CD4-positive, alpha-beta T cell treated with Interleukin-15 for 4 hours (primary cell): ENCODE data around the gene KCNAB2.
A peak's percentile ranks its signal among the peaks of the same experiment; 100 is the strongest.

Experiments used
- DNase-seq: peaks from one replicate; pipeline ENCODE4 v3.0.0-alpha.2; 2020; ENCODE audit warnings: low spot score

KCNAB2 gene

GRCh38 chr1:6033124-6033523, 12.6 kb upstream of the KCNAB2 start:
- no peak for DNase-seq

DNA sequence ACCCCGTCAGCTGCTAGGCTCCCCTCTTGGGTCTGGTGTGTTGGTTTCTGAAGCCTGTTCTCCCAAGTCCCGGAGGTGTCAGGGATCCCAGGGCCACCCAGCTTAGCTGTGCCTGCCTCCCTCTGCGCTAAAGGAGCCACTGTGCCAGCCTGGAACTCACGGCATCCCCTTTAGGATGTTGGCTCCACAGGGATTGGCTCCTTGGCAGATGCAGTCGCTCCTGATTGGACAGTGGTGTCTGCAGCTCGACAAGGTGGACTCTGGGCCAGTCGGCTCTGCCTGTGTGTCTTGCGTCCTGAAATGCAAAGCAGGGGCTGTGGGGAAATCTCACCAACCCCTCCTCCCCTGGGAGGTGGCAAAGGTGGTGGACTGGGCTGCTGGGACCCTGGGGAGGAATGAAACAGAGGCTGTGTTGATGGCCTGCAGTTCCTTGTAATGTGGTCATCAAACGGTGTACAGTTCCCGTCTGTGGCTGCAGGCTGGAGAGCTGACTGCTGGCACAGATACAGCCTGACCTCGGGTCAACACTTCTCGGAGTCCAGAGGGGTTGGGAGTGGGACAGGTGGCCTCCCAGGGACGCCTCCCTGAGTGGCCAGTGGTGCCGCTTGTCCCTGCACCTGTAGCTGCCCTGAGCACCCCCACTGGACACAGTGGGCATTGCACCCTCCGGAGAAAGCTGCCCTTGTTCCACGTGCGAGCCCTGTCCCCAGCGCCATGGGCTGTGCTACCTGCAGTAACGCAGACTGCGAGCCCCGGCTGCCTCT, 11.5 kb upstream of the KCNAB2 start:
- DNase-seq = peak; percentile 30

DNA sequence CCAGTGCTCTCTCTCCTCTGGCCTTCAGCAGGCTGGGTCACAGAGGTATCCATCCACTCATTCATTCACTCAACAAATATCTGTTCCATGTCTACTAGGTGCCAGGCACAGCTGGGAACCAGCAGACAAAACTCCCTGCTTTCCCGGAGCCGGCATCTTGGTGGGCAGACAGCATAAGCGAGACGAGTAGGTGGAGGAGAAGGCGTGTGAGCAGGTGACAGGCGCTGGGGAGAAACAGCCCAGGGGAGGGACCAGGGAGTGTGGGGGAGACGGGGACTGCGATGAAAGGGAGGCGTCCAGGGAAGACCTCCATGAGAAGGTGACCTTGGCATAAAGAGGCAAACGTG, 11.0 kb upstream of the KCNAB2 start:
- no peak for DNase-seq

GRCh38 chr1:6035303-6035702, 10.4 kb upstream of the KCNAB2 start:
- no peak for DNase-seq

- no peak for DNase-seq
Measured at GRCh38 chr1:6035719-6036118, 10.0 kb upstream of the KCNAB2 start.

DNA sequence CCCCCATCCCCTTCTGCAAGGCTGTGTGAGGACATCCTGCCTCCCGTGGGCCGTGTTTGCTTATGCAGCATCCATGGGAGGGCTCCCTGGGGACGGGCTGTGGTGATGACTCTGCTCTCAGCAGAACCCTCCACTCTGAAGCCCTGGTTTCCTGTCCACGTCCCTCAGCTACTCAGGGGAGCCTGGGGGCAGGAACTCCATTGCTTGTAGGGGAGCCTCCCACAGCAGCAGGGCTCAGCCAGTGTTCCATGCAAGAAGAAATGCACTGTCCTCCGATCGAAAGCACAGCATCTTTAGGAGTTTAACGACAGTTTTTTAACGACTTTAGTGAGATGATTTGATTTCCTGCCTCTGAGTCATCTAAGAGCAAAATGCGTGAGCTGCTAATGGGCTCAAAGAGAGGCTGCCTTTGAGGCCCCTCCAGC, 8.3 kb upstream of the KCNAB2 start:
- DNase-seq = no peak

DNA sequence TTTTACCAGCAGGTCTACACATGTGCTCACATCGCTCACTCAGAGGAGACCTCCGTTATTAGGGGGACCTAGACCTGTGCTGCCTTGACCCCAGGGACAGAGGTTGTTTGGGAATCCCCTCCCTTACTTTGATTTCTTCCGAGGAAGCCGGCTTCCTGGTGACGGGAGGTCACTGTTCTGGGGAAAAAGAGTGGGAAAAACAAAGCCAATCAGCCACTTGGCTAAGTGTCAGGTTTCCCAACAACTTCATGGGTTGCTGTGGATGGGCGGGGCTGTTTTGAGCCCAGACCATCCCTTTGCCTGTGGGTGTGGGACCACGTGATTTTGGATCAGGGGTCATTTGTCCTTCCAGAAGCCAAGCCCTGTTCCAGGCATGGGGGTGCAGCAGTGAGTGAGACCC, 7.1 kb upstream of the KCNAB2 start:
- DNase-seq = no peak

DNA sequence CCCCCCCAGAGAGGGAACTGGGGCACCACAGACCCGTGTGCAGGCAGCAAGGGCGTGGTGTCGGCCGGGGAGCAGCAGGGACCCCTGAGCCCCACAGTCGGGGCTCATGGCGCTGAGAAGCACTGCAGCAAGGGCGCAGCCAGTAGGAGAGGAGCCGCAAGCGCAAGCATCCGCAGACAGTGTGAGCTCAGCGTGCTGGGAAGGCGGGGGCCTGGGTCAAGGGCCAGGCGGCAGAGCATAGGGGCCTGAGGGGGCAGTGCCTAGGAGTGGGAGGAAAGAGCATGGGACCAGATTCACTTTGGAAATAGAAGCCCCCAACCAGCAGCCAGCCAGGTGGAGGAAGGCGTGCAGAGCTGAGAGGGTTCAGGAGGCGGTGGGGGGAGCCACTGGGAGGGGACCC, 6.7 kb upstream of the KCNAB2 start:
- no peak for DNase-seq

GRCh38 chr1:6040444-6040843, 5.2 kb upstream of the KCNAB2 start:
- no peak for DNase-seq

DNA sequence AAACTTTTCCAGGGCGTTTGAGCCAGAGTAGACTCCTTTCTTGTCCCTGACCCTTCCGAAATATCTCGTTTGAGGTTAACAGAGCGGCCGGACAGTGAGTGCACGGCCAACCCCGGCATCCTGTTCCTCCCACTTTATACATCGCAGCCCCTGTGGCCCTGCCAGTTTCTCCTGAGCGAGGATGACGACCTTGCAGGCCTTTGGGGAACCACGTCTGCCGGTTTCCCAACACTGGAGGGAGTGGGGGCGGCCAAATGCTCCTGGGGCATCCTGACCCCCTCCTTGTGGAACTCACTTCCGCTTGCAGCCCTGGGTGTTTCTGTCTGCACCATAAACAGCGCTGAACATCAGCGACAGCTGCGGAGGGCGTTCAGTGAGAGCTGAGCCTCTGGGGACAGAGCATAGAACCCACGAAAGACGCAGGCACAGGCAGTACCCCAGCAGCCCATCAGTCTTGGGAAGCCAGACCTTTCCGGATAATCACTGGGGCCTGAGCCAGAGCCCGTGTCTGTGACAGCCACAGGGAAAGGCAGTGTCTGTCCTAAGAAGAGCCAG, 4.8 kb upstream of the KCNAB2 start:
- no peak for DNase-seq

DNA sequence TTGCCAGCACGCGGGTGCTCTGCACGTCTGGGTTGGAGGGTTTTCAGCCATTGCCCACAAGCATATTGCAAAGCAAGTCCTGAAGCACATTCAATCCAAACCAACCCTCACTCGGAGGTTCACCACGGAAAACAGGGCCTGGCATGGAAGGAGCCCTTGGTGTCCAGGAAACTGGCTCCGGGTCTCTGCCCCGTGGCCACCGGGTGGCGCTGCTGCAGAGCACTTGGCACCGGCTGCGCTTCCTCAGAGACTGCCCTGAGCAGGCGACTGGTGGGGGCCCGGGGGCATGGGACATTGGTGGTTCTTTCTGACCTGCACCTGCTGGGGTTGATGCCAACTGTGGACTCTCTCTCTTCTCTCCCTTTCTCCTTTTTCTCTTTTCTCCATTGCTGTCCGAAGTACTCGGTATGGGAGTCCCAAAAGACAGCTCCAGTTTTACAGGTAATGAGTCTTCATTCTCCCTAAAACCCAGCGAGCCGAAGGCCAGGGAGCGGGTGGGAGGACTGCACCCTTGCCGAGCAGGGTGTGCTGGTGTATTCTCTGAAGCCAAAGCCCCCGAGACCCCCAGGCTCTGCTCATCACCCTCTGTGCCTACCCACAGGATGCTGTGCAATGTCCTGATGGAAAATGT, 4.1 kb upstream of the KCNAB2 start:
- DNase-seq = no peak

DNA sequence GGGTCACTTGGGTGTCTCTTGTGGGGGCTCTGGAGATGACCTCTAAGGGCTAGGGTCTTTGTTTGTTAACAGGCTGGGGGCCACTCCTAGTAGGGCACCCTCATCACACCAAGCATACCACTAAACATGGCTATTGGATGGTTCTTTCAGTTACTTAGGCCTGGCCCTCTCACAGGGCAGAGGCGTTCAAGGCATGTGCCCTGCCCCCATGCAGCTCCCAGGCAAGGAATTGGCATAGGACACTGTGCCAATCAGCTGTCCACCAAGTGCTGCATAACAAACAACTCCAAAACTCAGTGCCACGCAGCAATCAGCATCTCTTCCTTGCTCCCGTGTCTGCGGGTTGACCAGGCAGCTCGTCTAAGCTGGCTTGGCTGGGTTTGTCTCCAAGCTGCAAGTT, 2.1 kb upstream of the KCNAB2 start:
- no peak for DNase-seq

DNA sequence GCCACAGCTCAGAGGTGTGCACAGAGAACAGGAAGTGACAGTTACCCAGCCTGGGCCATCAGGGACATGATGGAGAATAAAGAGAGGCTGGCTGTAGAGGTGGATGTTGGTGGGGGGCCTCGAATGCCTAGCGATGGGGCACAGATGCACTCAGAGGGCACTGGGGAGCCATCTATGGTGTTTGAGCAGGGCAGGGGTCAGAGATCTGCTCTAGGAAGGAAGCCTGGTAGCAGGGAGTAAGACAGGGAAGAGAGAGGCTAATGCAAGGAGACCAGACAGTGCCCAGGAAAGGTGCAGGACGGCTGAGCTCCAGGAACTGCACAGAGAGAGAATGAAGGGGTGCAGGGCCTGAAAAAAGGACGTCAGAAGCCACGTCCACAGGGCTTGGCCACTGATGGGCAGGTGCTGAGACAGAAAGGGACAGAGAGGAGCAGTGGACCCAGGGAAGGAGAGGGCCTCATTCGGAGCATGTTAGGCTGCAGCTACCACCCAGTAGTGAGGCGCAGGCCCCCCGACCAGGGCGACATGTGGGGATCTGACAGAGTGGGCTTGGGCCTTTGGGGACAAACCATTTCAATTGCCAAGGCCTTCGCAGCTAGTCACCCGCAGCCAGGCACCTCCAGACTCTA, 1.1 kb upstream of the KCNAB2 start:
- no peak for DNase-seq

DNA sequence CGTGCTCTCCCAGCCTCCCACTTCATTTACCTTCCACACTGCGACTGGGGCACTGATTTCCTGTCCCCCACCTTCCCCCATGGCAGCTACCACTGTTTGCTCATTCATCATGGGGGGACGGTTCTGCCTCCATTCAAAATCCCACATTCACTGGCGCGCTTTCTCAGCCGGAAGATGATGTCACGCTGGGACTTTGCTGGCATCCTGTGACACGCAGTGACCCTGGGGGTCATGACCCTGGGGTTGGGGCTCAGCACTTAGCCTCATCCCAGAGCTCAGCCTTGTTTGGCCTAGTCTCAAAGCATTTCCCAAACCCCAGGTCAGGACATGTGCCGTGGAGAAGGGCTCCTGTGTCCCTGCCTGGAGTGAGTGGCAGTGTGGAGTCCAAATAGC, 582 bp upstream of the KCNAB2 start:
- DNase-seq = no peak

DNA sequence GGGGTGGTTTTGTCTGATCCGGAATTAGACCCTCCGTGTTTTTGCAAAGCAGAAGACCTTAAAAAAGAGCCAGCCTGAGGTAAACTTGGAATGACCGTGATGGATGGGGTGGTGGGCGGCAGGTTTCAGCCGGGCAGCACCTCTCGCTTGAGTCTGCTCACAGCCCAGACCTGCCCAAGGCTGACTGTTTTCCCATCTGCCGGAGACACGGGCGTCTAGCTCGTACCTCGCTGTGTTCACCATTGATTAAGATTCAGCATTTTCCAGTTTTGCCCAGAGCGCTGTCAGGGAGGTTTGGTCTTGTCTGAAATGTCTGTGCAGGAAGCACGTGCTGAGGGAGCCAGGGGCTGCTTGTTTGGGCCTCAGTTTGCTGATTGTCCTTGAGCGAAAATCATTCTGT, 591 bp downstream of the KCNAB2 start:
- DNase-seq = no peak

DNA sequence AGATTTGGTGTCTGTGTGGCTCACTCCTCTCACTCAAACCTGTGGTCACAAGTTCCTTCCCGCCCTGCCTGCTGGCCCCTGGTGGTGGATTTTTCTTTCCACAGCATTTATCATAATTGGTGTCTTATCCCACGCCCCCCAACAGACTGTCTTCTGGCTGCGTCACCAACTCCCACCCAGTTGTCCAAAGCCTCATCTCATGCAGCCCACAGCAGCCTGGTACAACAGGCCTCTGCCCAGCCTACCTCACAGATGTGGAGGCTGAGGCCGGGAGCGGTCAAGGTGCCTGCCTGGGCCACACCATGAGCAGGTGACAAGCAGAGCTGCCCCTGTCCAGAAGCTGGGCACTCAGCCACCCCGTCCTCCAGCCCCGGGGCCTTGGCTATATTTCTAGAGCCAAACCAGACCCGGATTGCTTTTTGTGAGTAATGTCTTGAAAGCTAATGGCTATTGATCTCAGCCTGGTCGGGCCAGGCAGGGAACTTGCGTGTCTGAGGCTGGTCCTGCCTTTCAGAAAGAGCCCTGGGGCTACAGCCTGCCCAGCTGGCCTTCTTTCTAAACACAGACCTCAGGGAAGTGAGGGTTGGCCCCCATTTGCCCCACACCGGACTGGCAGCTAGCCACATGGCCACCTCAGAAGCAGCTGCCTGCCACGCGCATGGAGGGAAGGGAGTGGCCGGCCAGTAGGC, 2.6 kb downstream of the KCNAB2 start:
- DNase-seq = no peak

- DNase-seq = no peak
Measured at GRCh38 chr1:6049419-6049818, 3.7 kb downstream of the KCNAB2 start.

- DNase-seq = no peak
Measured at GRCh38 chr1:6051423-6051822, 5.7 kb downstream of the KCNAB2 start.

DNA sequence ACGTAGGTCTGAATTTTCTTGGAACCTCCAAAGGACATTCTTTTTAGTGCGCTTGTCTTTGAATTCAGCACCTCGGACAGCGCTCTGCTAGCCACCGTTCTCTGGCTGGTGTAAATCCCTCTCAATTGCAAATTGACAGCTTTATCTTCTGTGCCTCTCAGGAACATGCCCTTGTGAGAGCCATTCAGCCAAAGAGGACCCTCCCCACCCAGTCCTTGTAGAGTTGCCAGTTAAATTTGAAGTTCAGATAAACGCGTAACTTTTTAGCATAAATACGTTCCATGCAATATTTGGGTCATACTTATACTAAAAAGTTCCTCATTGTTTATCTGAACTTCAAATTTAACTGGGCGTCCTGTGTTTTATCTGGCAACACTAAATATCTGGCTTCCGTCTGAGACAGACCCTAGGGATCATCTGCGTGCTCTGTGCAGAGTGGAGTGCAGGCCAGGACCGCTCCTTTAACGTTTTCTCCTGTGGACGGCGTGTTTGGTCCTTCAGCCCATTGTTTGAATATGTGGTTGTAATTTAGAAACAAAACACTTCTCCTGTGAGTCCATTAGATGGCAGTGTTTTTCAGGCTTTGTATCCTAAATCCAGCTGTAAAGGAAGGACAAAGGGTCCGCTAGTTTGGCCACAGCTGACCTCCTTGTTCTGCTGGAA, 7.0 kb downstream of the KCNAB2 start:
- peak; percentile 35 for DNase-seq

- no peak for DNase-seq
Measured at GRCh38 chr1:6053206-6053546, 7.5 kb downstream of the KCNAB2 start.

DNA sequence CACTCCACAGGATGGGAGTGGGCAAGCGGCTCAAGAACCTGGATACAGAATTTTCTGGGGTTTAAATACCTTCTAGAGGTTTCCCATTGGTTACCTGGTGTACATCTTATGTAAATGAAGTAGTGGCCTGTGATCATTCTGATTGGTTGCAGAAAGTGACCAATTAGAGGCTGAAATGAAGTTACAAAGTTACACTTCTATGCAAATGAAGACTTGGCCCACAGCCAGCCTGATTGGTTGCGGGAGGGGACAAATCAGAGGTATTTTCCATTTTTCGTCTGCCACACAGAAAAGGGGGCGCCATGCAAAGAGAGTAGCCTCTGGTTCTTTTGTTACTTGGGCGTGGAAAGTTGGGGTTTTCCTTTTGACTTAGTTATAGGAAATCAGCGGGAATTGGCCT, 8.9 kb downstream of the KCNAB2 start:
- DNase-seq = no peak

DNA sequence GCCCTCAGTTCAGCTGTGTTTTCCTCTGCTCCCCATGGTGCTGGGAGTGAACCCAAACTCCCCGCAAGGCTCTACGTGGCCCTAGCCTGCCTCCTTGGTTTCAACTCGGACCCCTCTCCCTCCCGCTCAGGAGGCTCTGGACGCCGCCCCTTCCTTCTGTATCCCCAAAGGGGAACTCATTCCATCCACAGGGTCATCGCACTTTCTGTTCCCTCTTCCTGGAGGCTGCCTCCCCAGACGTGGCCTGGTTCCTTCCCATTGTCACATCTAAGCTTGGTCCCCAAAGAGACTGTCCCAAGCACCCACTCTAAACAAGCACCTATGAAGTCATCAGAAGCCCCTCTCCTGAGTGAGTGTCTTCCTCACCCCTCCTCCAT, 10.9 kb downstream of the KCNAB2 start:
- no peak for DNase-seq
